ENCODE measurements around the gene CNTN4.

Gene CNTN4

GRCh38 chr3:2558796-2559195 lies 460.1 kb downstream of the CNTN4 start:
- Histone ChIP-seq H3K79me2 (ENCODE audit: low read length) (no peaks in the 10 kb centered on the region), H3K9me3 (ENCODE audit: insufficient read depth, low read length) (no peaks in the 10 kb centered on the region), H4K20me1 (ENCODE audit: insufficient read depth, low read length) (no peaks in the 10 kb centered on the region), H3K27me3 (ENCODE audit: low read depth, low read length) (no peaks in the 10 kb centered on the region), H3K27ac (ENCODE audit: low read length) (no peak overlapping the region), H3K36me3 (replicated peaks; ENCODE audit: low read depth, low read length) (no peaks in the 10 kb centered on the region), H2AFZ (ENCODE audit: low read depth, low read length) (no peak overlapping the region), H3K4me3 (ENCODE audit: low read length) (no peak overlapping the region), H3K4me2 (ENCODE audit: low read length) (no peak overlapping the region), H3K9ac (ENCODE audit: low read length) (no peak overlapping the region), H3K4me1 (ENCODE audit: low read length) (no peaks in the 10 kb centered on the region)
- TF ChIP-seq CTCF (IDR thresholded peaks at IDR 0.05; ENCODE audit: low read depth, low read length) (no peak), EZH2phosphoT487 (IDR thresholded peaks at IDR 0.05; ENCODE audit: low read depth) (no peak)

- no peak overlapping the region for H3K9ac ChIP-seq (ENCODE audit: low read length)
- H3K36me3 ChIP-seq (replicated peaks; ENCODE audit: low read depth, low read length) = no peaks in the 10 kb centered on the region
- no peak overlapping the region for H3K27ac ChIP-seq (ENCODE audit: low read length)
- H4K20me1 ChIP-seq (ENCODE audit: insufficient read depth, low read length) = no peaks in the 10 kb centered on the region
- no peak overlapping the region for H3K4me2 ChIP-seq (ENCODE audit: low read length)
- no peaks in the 10 kb centered on the region for H3K4me1 ChIP-seq (ENCODE audit: low read length)
- no peak for TF ChIP-seq EZH2phosphoT487 (IDR thresholded peaks at IDR 0.05; ENCODE audit: low read depth)
- no peak for TF ChIP-seq CTCF (IDR thresholded peaks at IDR 0.05; ENCODE audit: low read depth, low read length)
- no peaks in the 10 kb centered on the region for H3K79me2 ChIP-seq (ENCODE audit: low read length)
- H3K4me3 ChIP-seq (ENCODE audit: low read length) = no peak overlapping the region
- H3K27me3 ChIP-seq (ENCODE audit: low read depth, low read length) = no peaks in the 10 kb centered on the region
- H3K9me3 ChIP-seq (ENCODE audit: insufficient read depth, low read length) = no peaks in the 10 kb centered on the region
- H2AFZ ChIP-seq (ENCODE audit: low read depth, low read length) = no peak overlapping the region
Observed at GRCh38 chr3:2567451-2567850, 468.8 kb downstream of the CNTN4 start.

GRCh38 chr3:2568156-2568555 lies 469.5 kb downstream of the CNTN4 start:
- Histone ChIP-seq H3K4me3 (ENCODE audit: low read length) (no peak overlapping the region), H3K27me3 (ENCODE audit: low read depth, low read length) (no peaks in the 10 kb centered on the region), H3K9ac (ENCODE audit: low read length) (no peak overlapping the region), H3K4me1 (ENCODE audit: low read length) (no peaks in the 10 kb centered on the region), H2AFZ (ENCODE audit: low read depth, low read length) (no peak overlapping the region), H4K20me1 (ENCODE audit: insufficient read depth, low read length) (no peaks in the 10 kb centered on the region), H3K79me2 (ENCODE audit: low read length) (no peaks in the 10 kb centered on the region), H3K4me2 (ENCODE audit: low read length) (no peak overlapping the region), H3K9me3 (ENCODE audit: insufficient read depth, low read length) (no peaks in the 10 kb centered on the region), H3K36me3 (replicated peaks; ENCODE audit: low read depth, low read length) (no peaks in the 10 kb centered on the region), H3K27ac (ENCODE audit: low read length) (no peak overlapping the region)
- TF ChIP-seq EZH2phosphoT487 (IDR thresholded peaks at IDR 0.05; ENCODE audit: low read depth) (no peak), CTCF (IDR thresholded peaks at IDR 0.05; ENCODE audit: low read depth, low read length) (no peak)

GRCh38 chr3:2568929-2569328 lies 470.3 kb downstream of the CNTN4 start:
- Histone ChIP-seq H3K4me1 (ENCODE audit: low read length) (no peaks in the 10 kb centered on the region), H3K4me3 (ENCODE audit: low read length) (no peak overlapping the region), H3K36me3 (replicated peaks; ENCODE audit: low read depth, low read length) (no peaks in the 10 kb centered on the region), H3K9ac (ENCODE audit: low read length) (no peak overlapping the region), H3K27ac (ENCODE audit: low read length) (no peak overlapping the region), H3K9me3 (ENCODE audit: insufficient read depth, low read length) (no peaks in the 10 kb centered on the region), H3K4me2 (ENCODE audit: low read length) (no peak overlapping the region), H4K20me1 (ENCODE audit: insufficient read depth, low read length) (no peaks in the 10 kb centered on the region), H2AFZ (ENCODE audit: low read depth, low read length) (no peak overlapping the region), H3K27me3 (ENCODE audit: low read depth, low read length) (no peaks in the 10 kb centered on the region), H3K79me2 (ENCODE audit: low read length) (no peaks in the 10 kb centered on the region)
- TF ChIP-seq CTCF (IDR thresholded peaks at IDR 0.05; ENCODE audit: low read depth, low read length) (no peak), EZH2phosphoT487 (IDR thresholded peaks at IDR 0.05; ENCODE audit: low read depth) (no peak)

Data from OCI-LY3 (cell line).